ENCODE results near the gene VPREB3. TPM values are rescaled to one million over a fixed set of nuclear protein-coding genes. Genes with fewer than 3 reads are reported as not detected.

The VPREB3 gene
- polyA plus RNA-seq, 2 of the 4 experiments (the other 2 are of a cell fraction): 0.41 to 0.52 TPM

- TF ChIP-seq CEBPB (IDR thresholded peaks at IDR 0.05) (no peak), RARB (CRISPR knock-in tag; IDR thresholded peaks at IDR 0.05) (no peak), HOXB5 (CRISPR knock-in tag; IDR thresholded peaks at IDR 0.05) (no peak), HES2 (IDR thresholded peaks at IDR 0.05) (no peak), POLR2AphosphoS2 (conservative IDR thresholded peaks at IDR 0.05; ENCODE audit: low read length) (no peak)
- CTCF ChIA-PET: no interaction called here
Measured at GRCh38 chr22:23779731-23780130, 25.5 kb upstream of the VPREB3 start.

GRCh38 chr22:23779083-23779482 is 24.9 kb upstream of the VPREB3 start:
- no peak for ATAC-seq
- Histone ChIP-seq H3K9me3 (no peaks in the 10 kb centered on the region), H3K4me3 (no peak overlapping the region), H3K27ac (no peak overlapping the region), H3K4me2 (no peak overlapping the region), H3K4me1 (peaks cover 29% of the 10 kb centered on the region)
- ChIA-PET CTCF (interaction anchor here (1.6 to 16.9 kb wide), 2 partner anchors 11 to 70 kb away, joined by 6 to 175 read pairs; partner anchors contain the start of gene CHCHD10), POLR2A (no interaction called here)
- TF ChIP-seq HES2 (IDR thresholded peaks at IDR 0.05) (no peak), RAD21 (conservative IDR thresholded peaks at IDR 0.05 in 1 of 2, IDR thresholded peaks at IDR 0.05 in 1 of 2) (no peak), MYC (IDR thresholded peaks at IDR 0.05; ENCODE audit: borderline replicate concordance, low read length) (no peak), SREBF2 (IDR thresholded peaks at IDR 0.05) (no peak), KDM1A (IDR thresholded peaks at IDR 0.05; ENCODE audit: low read depth) (no peak), FOSL2 (IDR thresholded peaks at IDR 0.05) (no peak), FOSL2 (CRISPR knock-in tag; IDR thresholded peaks at IDR 0.05) (no peak), RCOR1 (IDR thresholded peaks at IDR 0.05; ENCODE audit: low read depth, low read length) (no peak), SMC3 (IDR thresholded peaks at IDR 0.05) (no peak), EHF (CRISPR knock-in tag; IDR thresholded peaks at IDR 0.05) (no peak), ESRRA (IDR thresholded peaks at IDR 0.05; ENCODE audit: borderline replicate concordance, low read length) (no peak), POLR2A (IDR thresholded peaks at IDR 0.05; ENCODE audit: low read length) (no peak), ZFP36 (IDR thresholded peaks at IDR 0.05; ENCODE audit: borderline replicate concordance, partially characterized antibody) (no peak), NFE2L2 (conservative IDR thresholded peaks at IDR 0.05; ENCODE audit: low read length) (no peak), PBX3 (IDR thresholded peaks at IDR 0.05) (no peak)
- FAIRE-seq: no peak
- DNase-seq (ENCODE audit: low read depth in 1 of 2, low spot score in 1 of 2): no peak
- WGBS (ENCODE audit: missing lambda C conversion rate): 96% methylated on average over 4 of the region's 16 CpGs

More at GRCh38 chr22:23779731-23780130, 25.5 kb upstream of the VPREB3 start:
- ATAC-seq (no peak), DNase-seq (ENCODE audit: low read depth in 1 of 2, low spot score in 1 of 2) (no peak), FAIRE-seq (no peak)
- 80% methylated on average over 2 of the region's 5 CpGs for WGBS (ENCODE audit: missing lambda C conversion rate)
- POLR2A ChIA-PET: no interaction called here
- H3K9me3 ChIP-seq: no peaks in the 10 kb centered on the region
- no peak overlapping the region for H3K27ac ChIP-seq
- no peak overlapping the region for H3K4me2 ChIP-seq
- H3K4me3 ChIP-seq: no peak overlapping the region
- H3K4me1 ChIP-seq: peaks cover 29% of the 10 kb centered on the region

DNA sequence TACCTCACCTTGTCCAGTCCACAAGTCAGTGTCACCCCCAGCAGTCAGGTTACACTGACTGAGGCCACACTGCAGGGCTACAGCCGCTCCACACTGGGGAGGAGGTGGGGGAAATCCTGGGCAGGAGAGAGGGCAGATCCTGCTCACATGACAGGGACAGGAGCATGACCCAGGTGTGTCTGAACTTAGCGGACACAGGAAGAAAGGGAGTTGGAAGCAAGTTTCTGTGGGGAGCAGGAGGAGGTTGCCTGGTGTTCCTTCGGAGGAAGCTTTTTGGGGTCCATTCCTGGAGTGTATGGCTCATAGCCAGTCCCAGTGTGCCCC is 24.3 kb upstream of the VPREB3 start:
- no peak overlapping the region for H3K4me3 ChIP-seq
- H3K4me2 ChIP-seq: no peak overlapping the region
- no peak for DNase-seq (ENCODE audit: low read depth in 1 of 2, low spot score in 1 of 2)
- ChIA-PET CTCF (interaction anchor here (1.6 to 16.9 kb wide), 2 partner anchors 11 to 70 kb away, joined by 6 to 175 read pairs; partner anchors contain the start of gene CHCHD10), POLR2A (no interaction called here)
- no peak for TF ChIP-seq ZNF302 (CRISPR knock-in tag; IDR thresholded peaks at IDR 0.05)
- no peaks in the 10 kb centered on the region for H3K9me3 ChIP-seq
- ATAC-seq: no peak
- H3K27ac ChIP-seq: no peak overlapping the region
- no peak for FAIRE-seq
- WGBS (ENCODE audit: missing lambda C conversion rate): 90% methylated on average over 2 of the region's 3 CpGs
- peaks cover 25% of the 10 kb centered on the region for H3K4me1 ChIP-seq

DNA sequence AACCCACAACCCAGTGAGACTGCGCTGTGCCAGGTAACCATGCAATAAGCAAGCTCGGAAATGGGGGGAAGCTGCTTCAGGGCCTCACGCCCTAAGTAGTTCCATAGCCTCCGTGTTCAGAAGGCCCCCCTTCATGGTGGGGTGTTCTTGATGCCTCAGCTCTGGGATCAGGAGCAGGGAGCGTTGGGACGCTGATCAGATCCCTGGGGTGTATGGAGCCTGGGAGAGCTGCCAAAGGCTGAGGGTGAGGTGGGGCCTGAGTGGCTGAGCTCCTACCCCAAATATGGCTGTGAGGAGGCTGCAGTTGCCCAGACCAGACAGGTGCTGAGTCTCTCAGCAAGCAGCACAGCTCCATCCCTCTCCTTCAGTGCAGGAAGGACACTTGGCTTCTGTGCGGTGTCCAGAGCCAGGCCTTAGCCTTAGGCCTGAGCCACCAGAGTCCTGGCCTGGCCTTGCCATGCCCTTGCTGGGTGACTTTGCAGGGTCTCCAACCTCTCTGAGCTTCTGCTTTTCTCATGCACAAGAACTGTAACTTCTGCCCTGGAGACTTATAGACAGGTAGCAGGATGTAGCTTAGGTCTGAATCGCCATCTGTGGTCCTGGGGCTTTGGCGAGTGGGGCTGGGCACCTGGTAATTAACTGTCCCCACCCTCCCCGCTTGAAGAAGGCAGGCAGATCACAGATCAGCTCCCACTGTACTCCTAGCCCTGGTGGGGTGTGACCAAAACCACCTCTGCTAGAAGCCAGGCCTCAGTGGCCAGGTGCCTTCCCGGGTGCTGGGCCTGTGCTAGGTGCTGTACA is 23.8 kb upstream of the VPREB3 start:
- 86% methylated on average over 8 of the region's 11 CpGs for WGBS (ENCODE audit: missing lambda C conversion rate)
- no peak for FAIRE-seq
- TF ChIP-seq ZSCAN20 (CRISPR knock-in tag; IDR thresholded peaks at IDR 0.05): no peak
- TF ChIP-seq BHLHE40 (IDR thresholded peaks at IDR 0.05; ENCODE audit: low read depth, low read length): no peak
- TF ChIP-seq FOSB (CRISPR knock-in tag; IDR thresholded peaks at IDR 0.05): no peak
- no peak for TF ChIP-seq RNF2 (IDR thresholded peaks at IDR 0.05; ENCODE audit: borderline replicate concordance, low read depth)
- no peak for TF ChIP-seq HES2 (IDR thresholded peaks at IDR 0.05)
- no peak for TF ChIP-seq TFCP2L1 (CRISPR knock-in tag; IDR thresholded peaks at IDR 0.05)
- no peak for TF ChIP-seq CHD4 (IDR thresholded peaks at IDR 0.05; ENCODE audit: borderline replicate concordance)
- TF ChIP-seq ZNF302 (CRISPR knock-in tag; IDR thresholded peaks at IDR 0.05): no peak
- TF ChIP-seq CHD2 (IDR thresholded peaks at IDR 0.05; ENCODE audit: low read length, partially characterized antibody): no peak
- no peak for TF ChIP-seq ZFP36 (IDR thresholded peaks at IDR 0.05; ENCODE audit: borderline replicate concordance, partially characterized antibody)
- TF ChIP-seq FOXS1 (CRISPR knock-in tag; IDR thresholded peaks at IDR 0.05): no peak
- no peak for TF ChIP-seq POLR2AphosphoS2 (conservative IDR thresholded peaks at IDR 0.05; ENCODE audit: low read length)
- TF ChIP-seq JUNB (IDR thresholded peaks at IDR 0.05): no peak
- no peak for TF ChIP-seq PBX3 (IDR thresholded peaks at IDR 0.05)

More for the DNA sequence above, 23.8 kb upstream of the VPREB3 start:
- DNase-seq (ENCODE audit: low read depth in 1 of 2, low spot score in 1 of 2) (no peak), ATAC-seq (no peak)
- Histone ChIP-seq H3K4me1 (peaks cover 25% of the 10 kb centered on the region), H3K27ac (no peak overlapping the region), H3K4me2 (no peak overlapping the region), H3K4me3 (no peak overlapping the region), H3K9me3 (no peaks in the 10 kb centered on the region)
- POLR2A ChIA-PET: no interaction called here
- CTCF ChIA-PET: interaction anchor here (1.6 to 16.9 kb wide), 2 partner anchors 10 to 71 kb away, joined by 6 to 175 read pairs; partner anchors contain the start of gene CHCHD10
